DMS153 (cell line): Measurements from ENCODE around the gene RAB40B.
"Not testable (repeated sequence)": the region's sequence is repeated elsewhere in the genome, so short reads cannot be mapped to it uniquely, and the experiment has no call there.

ENCODE experiments used
- DNase-seq: peaks from one replicate; lab custom pipeline; 2025; lab: John Stamatoyannopoulos, UW

The RAB40B gene

DNA sequence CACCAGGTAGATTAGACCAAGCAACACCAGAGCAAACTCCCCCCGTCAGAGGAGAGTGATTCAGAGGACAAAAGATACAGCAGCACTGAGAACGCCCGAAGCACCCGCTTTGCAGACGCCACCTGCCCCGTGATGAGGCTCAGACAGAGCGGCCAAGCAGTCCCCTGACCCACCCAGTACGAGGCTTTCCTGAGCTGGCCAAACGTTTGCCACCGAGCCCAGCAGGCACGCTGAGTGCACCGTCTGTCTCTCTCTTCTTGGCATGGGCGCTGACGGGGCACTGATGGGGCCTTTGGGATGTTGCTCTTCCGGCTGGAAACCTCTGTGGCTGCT is 30.9 kb downstream of the RAB40B start:
- DNase-seq, result no peak

DNA sequence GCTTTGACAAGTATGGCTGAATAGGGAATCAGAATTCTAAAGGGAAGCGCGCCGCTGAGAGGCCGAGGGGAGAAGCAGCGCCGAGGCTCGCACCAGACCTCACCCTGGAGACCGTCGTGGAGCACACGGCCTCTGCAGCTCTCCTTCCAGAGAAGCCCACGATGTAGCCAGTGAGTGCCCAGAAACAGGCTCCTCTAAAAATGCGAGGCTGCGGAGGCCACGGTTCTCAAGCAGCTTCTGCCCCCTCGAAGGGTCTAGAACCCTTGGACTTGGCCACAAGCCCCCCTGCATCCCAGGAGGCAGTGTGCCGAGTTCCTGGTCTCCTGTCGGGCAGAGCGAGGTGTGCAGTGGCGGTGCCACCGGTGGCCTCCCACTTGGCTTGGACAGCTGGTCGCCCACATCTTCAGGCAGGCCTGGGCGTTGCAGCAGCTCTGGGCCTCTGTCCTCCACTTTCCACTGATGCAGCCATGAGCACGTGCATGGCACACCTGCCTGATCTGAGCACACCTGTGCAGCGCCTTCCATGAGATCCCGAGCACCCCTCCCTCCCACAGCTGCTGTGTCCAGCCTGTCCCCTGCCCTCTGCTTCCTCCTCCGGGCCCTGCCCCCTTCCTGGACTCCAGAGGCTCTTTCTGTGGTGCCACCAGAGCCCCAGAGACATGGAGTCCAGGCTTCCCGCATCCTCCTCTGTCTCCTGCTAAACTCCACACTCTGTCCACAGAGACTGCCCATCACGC is 31.4 kb downstream of the RAB40B start:
- no peak for DNase-seq

DNA sequence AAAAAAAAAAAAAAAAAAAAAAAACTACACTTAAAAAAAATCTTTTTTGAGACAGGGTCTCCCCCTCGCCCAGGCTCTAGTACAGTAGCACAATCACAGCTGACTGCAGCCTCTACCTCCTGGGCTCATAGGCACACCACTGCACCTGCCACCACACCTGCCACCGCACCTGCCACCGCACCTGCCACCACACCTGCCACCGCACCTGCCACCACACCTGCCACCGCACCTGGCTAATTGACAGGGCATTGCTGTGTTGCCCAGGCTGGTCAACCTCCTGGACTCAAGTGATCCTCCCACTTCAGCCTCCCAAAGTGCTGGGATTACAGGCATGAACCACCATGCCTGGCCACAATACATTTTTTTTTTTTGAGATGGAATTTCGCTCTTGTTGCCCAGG is 32.6 kb downstream of the RAB40B start:
- DNase-seq, result no peak

DNA sequence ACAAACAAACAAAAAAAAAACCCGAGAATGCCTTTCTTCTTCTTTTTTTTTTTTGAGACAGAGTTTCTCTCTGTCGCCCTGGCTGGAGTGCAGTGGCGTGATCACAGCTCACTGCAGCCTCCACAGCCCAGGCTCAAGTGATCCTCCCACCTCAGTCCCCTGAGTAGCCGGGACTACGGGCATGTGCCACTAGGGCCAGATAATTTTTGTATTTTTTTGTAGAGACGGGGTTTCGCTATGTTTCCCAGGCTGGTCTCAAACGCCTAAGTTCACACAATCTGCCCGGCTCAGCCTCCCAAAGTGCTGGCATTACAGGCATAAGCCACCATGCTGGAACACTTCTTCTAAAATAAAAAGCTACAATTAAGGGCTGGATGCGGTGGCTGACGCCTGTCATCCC is 33.3 kb downstream of the RAB40B start:
- no peak for DNase-seq

DNA sequence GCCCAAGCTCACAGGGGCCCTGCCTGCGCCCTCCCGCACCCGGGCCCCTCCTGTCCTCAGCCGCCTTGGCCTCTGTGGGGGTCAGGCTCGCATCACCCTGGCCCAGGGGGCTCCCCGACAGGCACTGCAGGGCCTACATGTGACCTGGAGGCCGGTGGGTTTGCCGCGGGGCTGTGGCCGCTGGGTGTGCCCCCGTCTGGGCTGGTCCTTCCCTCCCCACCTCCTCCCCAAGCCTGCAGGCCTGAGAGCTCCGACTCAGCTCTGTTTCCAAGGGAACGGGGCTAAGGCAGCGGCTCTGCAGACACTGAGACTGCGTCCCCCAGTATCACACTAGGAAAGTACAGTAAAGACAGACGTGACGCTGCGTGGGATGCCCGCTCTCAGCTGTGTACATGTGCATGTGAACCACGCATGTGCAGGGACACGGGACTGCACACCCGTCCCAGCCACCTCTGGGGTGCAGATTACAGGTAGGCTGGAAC is 33.8 kb downstream of the RAB40B start:
- DNase-seq, result no peak

DNA sequence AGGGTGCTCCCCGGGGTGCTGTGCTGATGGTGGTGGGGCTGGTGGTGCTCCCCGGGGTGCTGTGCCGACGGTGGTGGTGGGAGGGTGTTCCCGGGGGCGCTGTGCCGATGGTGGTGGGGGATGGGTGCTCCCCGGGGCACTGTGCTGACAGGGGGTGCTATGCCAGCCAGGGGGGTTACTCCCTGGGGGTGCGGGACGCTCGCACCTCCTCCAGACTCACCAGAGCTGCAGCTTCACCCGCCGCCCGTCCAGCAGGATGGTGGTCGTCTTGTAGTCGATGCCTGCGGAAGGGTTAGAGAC is 34.3 kb downstream of the RAB40B start:
- DNase-seq, result no peak

DNA sequence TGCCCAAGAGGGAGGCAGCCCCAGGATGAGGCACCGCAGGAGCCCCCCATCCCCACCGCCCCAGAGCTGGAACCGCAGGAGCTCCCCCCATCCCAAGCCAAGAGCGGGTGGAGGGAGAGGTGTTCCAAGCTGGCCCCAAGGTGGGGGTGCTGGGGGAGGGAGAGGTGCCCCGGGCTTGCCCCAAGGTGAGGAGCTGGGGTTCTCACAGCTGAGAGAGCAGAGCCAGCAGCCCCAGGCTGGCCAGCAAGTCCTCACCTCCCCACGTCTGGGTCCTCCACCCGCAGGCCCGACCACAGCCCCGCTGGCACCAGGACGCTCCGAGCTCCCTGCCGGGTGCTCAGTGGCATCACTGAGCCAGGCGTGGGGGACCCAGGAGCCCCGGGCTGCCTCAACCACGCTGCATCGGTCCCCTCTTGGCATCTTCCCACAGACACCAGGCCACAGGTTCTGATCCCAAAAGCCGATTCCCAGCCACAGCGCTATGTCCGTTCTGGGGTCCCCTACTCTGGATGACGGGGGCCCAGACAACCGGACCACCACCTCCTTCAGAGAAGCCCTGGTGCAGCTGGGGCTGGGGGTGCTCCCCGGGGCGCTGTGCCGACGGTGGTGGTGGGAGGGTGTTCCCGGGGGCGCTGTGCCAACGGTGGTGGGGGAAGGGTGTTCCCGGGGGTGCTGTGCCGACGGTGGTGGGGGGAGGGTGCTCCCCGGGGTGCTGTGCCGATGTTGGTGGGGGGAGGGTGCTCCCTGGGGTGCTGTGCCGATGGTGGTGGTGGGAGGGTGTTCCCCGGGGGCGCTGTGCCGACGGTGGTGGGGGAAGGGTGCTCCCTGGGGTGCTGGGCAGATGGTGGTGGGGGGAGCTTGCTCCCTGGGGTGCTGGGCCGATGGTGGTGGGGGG is 34.9 kb downstream of the RAB40B start:
- no peak for DNase-seq

DNA sequence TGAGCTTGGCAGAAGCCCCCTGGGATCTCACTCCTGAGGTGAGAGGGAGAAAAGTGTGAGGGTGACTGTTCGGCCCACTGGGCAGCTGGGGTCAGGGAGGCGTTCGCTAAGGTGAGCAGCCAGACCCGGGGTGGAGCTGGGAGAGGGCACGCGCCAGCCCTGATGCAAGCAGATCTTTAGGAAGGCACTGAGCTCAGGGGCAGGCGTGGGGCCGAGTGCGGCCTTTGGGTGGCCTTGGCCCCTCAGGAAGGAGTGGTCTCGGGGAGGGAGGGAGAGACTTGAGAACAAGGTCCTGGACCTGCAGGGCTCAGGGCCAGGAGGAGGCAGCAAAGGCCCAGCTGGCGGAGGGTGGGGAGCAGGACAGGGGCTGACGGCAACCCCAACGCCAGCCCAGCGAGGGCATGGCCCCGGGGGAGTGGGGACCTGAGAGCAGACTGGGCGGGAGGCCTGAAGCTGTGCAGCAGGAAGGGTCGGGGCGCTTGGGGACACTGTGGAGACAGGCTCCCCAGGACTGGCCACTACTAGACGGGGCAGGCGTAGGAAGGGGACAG is 35.7 kb downstream of the RAB40B start:
- DNase-seq, result no peak

DNA sequence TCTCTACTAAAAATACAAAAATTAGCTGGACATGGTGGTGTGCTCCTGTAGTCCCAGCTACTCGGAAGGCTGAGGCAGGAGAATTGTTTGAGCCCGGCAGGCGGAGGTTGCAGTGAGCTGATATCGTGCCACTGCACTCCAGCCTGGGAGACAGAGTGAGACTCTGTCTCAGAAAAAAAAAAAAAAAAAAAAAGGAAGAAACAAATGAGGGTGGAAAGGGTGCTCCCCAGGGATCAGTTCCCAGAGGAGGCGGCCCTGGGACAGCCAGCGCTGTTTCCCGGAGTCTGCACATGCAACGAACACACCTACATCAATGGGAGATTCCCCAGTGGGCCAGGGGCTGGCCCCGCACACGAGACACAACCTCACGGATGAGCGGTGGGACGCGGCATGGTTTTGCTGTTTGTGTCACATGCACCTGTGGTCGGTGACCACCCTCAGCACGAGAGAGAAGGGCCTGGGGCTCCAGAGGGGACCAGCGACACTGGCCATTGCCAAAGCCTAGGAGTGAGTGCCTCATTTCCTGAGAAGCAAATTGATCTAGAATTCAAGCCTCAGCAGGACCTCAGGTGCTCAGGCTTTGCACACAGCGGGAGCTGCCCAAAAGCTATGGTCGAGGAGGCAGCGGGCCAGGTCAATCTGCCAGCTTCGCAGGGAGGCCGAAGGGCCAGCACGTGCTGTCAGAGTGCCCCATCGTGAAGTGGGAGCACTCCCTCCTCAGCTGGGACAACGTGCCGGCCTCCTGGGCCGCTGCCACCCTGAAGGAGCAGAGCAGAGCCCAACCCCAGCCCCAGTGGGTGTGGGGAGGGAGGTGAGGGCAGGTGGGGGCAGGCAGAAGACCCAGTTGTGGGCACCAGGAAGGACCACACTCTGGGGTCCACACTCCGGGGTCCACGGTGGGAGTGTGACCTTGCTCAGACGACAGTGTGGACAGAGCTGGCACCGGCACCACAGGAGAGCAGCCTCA is 36.5 kb downstream of the RAB40B start:
- no peak for DNase-seq

DNA sequence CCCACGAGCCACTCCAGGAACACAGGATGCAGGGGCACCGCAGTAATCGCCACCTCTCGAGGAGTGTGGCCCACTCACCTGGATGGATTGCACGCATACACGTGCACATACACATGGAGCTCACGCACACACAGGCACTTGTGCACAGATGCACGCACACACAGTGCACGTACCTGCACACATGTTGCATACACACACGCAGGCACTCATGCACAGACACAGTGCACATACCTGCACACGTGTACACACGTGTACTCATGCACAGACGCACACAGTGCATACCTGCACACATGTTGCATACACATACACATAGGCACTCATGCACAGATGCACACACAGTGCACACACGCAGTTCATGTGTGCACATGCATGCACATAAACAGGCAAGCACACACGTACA is 38.6 kb downstream of the RAB40B start:
- DNase-seq, result no peak

DNA sequence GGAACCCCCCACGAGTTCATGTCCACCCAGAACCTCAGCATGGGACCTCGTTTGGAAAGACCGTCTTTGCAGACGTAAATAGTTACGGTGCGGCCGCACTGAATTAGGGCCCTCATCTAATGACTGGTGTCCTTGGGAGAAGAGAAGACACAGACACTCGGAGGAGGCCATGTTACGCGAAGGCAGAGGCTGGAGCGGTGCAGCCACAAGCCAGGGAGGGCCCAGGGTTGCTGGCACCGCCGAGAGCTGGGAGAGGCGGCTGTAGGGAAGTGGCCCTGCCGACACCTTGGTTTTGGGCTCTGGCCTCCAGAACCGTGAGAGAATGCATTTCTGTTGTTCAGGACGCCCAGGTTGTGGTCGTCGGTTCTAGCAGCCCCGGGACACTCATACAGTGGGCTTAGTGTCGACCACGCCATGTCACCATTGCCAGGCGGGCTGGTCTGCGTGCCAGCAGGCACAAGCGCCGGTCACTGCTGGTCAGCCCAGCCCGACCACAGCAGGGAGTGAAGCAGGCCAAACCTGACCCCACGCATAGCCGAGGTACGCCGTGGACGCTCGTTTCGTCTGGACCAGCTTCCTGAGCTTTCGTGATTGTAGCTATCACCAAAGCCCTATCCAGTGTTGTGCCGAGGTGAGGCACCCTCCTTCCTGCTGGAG is 39.6 kb downstream of the RAB40B start:
- DNase-seq, result no peak

DNA sequence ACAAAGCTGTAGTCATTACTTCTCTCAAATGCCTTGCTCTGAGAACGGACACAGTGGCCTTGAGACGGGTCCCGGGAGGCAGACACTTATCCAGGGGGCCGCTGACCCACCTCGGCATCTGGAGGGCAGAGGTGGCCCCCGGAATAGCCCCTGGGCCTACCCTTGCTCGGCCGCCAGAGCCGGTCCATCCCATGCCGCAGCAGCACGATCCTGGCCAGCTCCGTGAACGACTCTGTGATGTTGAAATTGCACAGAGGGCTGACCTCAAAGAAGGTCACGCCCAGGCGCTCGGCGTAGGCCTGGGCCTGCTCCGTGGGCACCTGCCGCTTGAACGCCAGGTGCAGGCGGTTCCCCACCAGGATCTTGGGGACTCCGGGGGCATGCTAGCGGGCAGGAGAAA is 40.2 kb downstream of the RAB40B start:
- no peak for DNase-seq

DNA sequence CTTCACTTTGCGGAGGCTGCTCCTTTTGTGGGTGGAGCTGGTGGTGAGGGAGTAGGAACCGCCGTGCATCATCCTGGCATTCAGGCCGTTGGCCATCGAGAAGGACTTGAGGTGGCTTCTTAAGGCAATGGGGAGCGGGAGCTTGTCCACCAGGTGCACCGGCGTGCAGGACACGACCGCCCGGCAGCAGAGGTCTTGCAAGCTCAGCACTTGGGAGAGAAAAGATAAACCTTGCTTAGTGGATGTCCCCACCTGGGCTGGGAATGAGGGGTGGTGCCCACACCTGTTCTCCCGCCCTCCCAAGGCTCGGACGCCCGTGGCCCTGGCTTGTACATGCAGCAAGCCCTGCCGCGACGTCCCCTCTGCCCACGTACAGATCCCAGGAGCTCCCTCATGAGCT is 40.6 kb downstream of the RAB40B start:
- no peak for DNase-seq

DNA sequence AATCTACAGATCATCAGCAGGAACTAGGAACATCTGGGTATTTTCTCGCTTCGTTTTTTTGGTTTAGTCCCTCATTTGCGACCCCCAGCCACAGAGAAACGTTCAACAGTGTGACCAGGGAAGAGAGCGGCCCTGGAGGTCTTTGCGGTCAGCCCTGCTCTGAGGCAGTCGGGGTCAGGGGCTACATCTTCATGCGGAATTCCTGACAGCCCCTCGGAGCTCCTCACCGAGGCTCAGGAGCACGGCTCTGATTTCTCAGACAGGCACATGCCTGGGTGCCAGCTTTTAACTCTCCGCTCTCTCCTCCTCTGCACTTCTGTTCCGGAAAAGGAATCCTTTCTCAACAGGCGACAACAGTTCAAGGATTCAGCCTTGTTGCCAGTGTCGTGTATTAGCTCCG is 42.2 kb downstream of the RAB40B start:
- DNase-seq, result no peak

DNA sequence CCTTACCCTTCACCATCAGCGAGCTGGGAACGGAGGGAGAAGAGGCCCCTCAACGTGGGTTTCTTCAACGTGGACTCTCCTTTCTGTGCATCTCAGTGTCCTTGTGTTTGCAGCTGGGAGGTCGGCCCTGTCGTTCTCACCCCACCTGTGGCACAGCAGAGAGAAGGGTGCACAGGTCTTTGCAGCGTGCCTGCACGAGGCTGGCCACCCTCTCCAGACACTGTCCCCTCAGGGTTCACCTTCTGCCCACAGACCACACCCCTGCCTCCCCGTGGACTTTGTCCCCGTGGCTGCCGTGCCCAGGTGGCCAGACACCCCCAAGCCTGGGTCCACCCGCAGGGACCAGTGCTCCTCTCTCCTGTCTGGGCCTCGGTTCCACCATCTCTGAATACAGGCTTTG is 43.0 kb downstream of the RAB40B start:
- no peak for DNase-seq

DNA sequence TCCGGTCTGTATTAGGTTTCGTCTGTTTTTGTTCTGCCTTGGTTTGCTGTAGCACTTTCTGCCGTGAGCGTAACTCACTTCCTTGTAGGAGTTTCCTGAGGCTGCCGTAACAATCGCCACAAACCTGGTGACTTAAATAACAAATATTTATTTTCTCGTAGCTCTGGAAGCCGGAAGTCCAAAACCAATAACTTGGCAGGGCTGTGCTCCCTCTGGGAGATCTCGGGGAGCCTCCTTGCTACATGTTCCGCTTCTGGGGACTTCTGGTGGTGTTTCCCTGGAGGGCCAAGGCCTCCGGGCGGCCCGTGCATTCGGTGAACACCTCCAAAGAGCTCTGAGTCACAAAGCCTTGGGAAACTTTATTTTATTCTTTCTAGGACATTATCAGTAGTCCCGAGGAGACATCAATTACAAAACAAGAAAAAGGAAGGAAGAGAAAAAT is 43.4 kb downstream of the RAB40B start:
- peak; percentile 32 for DNase-seq

DNA sequence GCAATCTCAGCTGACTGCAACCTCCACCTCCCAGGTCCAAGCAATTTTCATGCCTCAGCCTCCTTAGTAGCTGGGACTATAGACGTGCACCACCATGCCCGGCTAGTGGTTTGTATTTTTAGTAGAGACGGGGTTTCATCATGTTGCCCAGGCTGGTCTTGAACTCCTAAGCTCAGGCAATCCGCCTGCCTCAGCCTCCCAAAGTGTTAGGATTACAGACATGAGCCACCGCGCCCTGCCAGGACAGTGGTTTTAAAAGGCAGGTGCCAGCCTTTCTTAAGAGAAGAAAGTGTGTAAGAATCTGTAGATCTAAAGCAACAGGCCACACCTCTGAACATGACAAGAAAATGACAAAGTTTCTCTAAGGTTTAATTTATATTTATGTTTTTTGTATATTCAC is 43.9 kb downstream of the RAB40B start:
- not testable (repeated sequence) for DNase-seq

DNA sequence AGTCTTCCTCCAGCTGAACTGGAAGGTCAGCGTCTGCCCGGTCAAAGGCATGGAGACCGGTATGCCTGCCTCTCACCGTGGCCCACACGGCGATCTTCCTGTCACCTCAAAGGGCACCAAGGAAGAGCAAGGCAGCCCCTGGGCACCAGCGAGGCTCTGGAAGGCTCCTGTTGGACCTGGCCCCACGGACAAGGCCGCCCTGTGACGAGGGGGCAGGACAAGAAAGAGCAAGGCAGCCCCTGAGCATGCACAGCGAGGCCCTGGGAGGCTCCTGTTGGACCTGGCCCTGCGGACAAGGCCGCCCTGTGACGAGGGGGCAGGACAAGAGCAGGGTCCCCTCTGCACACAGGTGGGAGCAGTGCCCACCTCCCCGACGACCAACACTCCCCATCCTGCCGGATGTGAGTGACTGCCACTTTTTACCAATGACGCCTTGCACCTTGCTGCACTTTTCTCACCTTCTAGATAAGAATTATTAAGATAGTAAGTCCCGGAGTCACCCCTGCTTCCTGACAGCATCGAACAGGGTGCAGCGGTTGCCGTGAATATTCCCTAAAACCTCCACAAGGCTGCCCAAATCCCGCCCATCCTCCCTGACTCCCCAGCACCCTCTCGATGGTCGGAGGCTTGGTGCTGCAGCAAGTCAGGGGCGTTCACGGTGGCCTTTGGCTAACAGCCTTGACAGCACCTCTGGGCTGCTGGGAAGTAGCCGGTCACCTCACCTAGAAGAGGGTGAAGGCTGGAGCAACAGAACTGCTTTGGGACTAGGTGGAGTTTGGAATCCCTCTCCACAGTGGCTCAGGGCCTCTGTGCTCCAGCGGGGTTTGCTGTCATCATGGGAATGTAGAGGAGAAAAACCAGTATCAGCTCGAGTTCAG is 44.6 kb downstream of the RAB40B start:
- DNase-seq, result no peak

DNA sequence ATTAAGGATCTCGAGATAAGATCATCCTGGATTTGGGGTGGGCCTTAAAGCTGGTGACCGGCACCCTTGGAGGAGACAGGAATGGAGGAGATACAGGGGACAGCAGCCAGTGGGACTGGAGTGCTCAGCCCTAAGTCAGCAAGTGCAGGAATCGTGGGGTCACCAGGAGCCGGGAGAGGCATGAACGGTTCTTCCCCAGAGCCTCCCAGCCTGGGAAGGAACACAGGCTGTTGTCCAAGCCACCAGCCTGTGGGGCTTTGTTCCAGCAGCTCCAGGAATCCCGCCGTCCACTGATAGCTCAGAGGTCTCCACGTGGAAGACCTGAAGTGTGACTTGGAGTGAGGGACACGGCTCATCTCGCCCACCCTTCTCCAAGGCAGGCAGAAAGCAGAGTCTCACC is 47.8 kb downstream of the RAB40B start:
- no peak for DNase-seq

DNA sequence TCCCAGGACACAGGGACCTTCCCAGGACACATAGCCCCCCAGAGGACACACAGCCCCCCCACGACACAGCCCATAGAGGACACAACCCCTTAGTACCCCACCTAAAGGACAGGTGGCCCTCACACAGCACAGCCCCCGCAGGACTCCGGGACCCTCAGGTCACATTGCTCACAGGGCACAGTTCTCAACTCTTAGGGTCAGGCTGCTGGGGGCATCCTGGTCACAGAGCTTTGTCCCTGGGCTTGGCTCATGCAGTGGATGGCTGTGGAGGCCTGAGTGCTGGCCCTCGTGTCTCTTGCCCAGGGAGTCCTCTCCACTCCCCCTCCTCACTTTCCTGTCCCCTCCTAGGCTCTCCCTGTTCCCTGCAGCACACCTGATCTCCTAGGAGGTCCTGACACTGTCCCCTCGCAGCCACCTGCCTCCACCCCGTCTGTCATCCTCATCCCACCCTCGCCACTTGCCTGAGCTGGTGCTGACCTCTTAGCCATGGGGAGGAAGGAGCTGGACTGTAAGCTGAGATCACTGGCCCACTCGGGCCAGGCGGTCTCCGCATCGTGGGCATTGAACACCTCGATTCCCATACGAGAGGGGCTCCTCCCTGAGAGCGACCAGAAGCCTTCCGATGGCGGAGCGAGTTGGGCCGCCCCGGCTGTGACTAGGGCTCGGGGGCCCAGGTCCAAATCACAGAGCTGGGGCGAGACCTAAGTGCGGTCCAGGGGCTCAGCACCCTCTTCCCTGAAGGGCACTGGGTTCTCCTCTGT is 48.8 kb downstream of the RAB40B start:
- DNase-seq, result no peak
